Activated CD4-positive, alpha-beta T cell treated with anti-CD3 and anti-CD28 coated beads, Interleukin-2, Interleukin-6, amounts not matched to agents 100 ng/mL and 50 ng/mL, durations not matched to agents 16 hours and 8 hours (primary cell): ENCODE data around the gene CYP2R1.
"Not testable (repeated sequence)": the region's sequence is repeated elsewhere in the genome, so short reads cannot be mapped to it uniquely, and the experiment has no call there.

Source experiments
- DNase-seq: peaks from one replicate; pipeline ENCODE4 v3.0.0-alpha.2; 2020

CYP2R1 gene

GRCh38 chr11:14891143-14892035, 642 bp downstream of the CYP2R1 start:
- peak; percentile 91 for DNase-seq

GRCh38 chr11:14886513-14886912, 5.5 kb downstream of the CYP2R1 start:
- DNase-seq = no peak

- no peak for DNase-seq
Observed at GRCh38 chr11:14884667-14885273, 7.3 kb downstream of the CYP2R1 start.

- not testable (repeated sequence) for DNase-seq
Observed at GRCh38 chr11:14883683-14884082, 8.3 kb downstream of the CYP2R1 start.

- DNase-seq = no peak
Observed at GRCh38 chr11:14882196-14882595, 9.8 kb downstream of the CYP2R1 start.

GRCh38 chr11:14881576-14882193, 10.3 kb downstream of the CYP2R1 start:
- no peak for DNase-seq

GRCh38 chr11:14875163-14875562, 16.9 kb downstream of the CYP2R1 start:
- no peak for DNase-seq

- DNase-seq = no peak
Observed at GRCh38 chr11:14873632-14874031, 18.4 kb downstream of the CYP2R1 start.

- DNase-seq = no peak
Observed at GRCh38 chr11:14872032-14872431, 20.0 kb downstream of the CYP2R1 start.

GRCh38 chr11:14863775-14864174, 28.3 kb downstream of the CYP2R1 start:
- DNase-seq = not testable (repeated sequence)

- DNase-seq = no peak
Observed at GRCh38 chr11:14861680-14862079, 30.4 kb downstream of the CYP2R1 start.

- no peak for DNase-seq
Observed at GRCh38 chr11:14860511-14860910, 31.5 kb downstream of the CYP2R1 start.

- DNase-seq = no peak
Observed at GRCh38 chr11:14858404-14858803, 33.6 kb downstream of the CYP2R1 start.

- no peak for DNase-seq
Observed at GRCh38 chr11:14857621-14858020, 34.4 kb downstream of the CYP2R1 start.

GRCh38 chr11:14855890-14856289, 36.1 kb downstream of the CYP2R1 start:
- no peak for DNase-seq

- DNase-seq = no peak
Observed at GRCh38 chr11:14854057-14854456, 38.0 kb downstream of the CYP2R1 start.

- no peak for DNase-seq
Observed at GRCh38 chr11:14852571-14853177, 39.4 kb downstream of the CYP2R1 start.

GRCh38 chr11:14842002-14842401, 50.0 kb downstream of the CYP2R1 start:
- DNase-seq = no peak

- no peak for DNase-seq
Observed at GRCh38 chr11:14835496-14836492, 56.2 kb downstream of the CYP2R1 start.
